Lower leg skin (tissue), 3 donors: Measurements from ENCODE around the gene SVBP.

ENCODE experiments used
- CTCF ChIP-seq, 3 donors: fragments of 450-650 bp; IDR thresholded peaks; one replicate each; pipeline ENCODE4 v1.5.1; 2016; ENCODE audit warnings: antibody characterized with exemption in 3 of 3, mild to moderate bottlenecking in 3 of 3, moderate library complexity in 2 of 3
- POLR2A ChIP-seq, 2 donors: fragments of 450-650 bp; IDR thresholded peaks; one replicate each; pipeline ENCODE4 v1.6.1; 2016 to 2017; ENCODE audit warnings: antibody characterized with exemption in 2 of 2, mild to moderate bottlenecking in 1 of 2, moderate library complexity in 1 of 2

GRCh38 chr1:42797414-42797813, 19.8 kb downstream of the SVBP start:
- TF ChIP-seq CTCF (IDR thresholded peaks at IDR 0.05) (no peak), POLR2A (IDR thresholded peaks at IDR 0.05) (no peak)
